RWPE1 (cell line): ENCODE data around the gene PPIL4.

Source experiments
- CTCF ChIA-PET: fragments of 350-600 bp; sonication (Branson Sonifier 250); formaldehyde crosslinking; extraction: SDS; loops from one replicate; lab custom pipeline; 2021; lab: Yijun Ruan, JAX
- POLR2A ChIA-PET: fragments of 400-600 bp; formaldehyde crosslinking; extraction: SDS; loops from one replicate; lab custom pipeline; 2020; ENCODE audit warnings: antibody characterized with exemption; ENCODE audit not compliant: low non-redundant PET; lab: Yijun Ruan, JAX
- DNase-seq: peaks from one replicate; pipeline ENCODE4 v3.0.0; 2012; ENCODE audit warnings: low spot score
- H3K27ac ChIP-seq: fragments of 450-650 bp; 2 replicates; pipeline ENCODE4 v1.5.1; 2017
- TF ChIP-seq, protein P1 (sequence below): fragments of 450-650 bp; conservative IDR thresholded peaks from 2 replicates; pipeline ENCODE4 v1.5.1; 2017; ENCODE audit warnings: low read depth, mild to moderate bottlenecking

The PPIL4 gene

DNA sequence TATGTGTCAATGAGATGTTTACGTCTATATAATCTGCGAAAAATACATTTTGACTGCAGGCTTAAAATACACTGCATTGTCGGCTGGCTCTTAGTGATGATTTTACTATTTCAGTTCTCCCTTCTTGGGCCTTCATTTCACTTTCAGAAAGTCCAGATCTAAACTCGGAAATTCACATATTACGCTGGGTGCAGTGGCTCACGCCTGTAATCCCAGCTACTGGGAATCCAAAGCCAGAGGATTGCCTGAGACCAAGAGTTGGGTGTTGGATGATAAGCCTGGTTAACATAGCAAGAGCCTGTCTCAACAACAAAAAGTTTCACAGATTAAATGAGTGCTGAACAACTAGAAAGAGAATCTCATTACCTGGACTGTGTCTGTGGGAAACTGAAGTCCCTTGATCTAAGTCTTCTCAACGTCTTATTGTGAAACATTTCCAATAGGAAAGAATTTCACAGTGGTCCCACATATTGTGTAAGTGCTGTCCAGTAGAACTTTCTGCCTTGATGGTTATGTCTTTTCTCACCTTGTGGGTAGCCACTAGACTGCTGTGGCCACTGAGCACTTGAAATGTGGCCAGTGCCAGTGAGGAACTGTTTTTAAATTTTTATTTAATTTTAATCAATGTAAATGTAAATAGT is 22.2 kb upstream of the PPIL4 start:
- no peak overlapping the region for H3K27ac ChIP-seq
- DNase-seq = no peak
- ChIA-PET POLR2A (no interaction called here), CTCF (no interaction called here)
- TF ChIP-seq, protein P1, sequence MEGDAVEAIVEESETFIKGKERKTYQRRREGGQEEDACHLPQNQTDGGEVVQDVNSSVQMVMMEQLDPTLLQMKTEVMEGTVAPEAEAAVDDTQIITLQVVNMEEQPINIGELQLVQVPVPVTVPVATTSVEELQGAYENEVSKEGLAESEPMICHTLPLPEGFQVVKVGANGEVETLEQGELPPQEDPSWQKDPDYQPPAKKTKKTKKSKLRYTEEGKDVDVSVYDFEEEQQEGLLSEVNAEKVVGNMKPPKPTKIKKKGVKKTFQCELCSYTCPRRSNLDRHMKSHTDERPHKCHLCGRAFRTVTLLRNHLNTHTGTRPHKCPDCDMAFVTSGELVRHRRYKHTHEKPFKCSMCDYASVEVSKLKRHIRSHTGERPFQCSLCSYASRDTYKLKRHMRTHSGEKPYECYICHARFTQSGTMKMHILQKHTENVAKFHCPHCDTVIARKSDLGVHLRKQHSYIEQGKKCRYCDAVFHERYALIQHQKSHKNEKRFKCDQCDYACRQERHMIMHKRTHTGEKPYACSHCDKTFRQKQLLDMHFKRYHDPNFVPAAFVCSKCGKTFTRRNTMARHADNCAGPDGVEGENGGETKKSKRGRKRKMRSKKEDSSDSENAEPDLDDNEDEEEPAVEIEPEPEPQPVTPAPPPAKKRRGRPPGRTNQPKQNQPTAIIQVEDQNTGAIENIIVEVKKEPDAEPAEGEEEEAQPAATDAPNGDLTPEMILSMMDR = no peak

DNA sequence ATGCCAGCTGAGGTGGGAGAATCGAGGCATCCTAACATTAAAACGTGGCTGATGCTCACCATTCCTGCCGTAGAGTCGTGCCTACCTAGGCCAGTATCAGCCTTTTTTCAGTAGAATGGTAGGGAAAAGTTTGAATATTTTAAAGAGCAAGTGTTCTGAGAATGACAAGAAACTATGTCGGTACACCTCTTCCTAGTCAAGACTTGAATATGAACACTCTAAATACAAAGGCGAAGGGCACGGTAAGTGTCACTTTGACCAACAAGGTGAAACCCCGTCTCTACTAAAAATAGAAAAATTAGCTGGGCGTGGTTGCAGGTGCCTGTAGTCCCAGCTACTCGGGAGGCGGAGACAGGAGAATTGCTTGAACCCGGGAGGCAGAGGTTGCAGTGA is 21.3 kb upstream of the PPIL4 start:
- peak overlapping the region; percentile 86 for H3K27ac ChIP-seq
- TF ChIP-seq, protein P1 = no peak
- ChIA-PET POLR2A (interaction anchor here (0.7 kb wide), 1 partner anchor 113 kb away, joined by 3 read pairs; no protein-coding TSS in a partner anchor), CTCF (no interaction called here)
- DNase-seq = no peak

DNA sequence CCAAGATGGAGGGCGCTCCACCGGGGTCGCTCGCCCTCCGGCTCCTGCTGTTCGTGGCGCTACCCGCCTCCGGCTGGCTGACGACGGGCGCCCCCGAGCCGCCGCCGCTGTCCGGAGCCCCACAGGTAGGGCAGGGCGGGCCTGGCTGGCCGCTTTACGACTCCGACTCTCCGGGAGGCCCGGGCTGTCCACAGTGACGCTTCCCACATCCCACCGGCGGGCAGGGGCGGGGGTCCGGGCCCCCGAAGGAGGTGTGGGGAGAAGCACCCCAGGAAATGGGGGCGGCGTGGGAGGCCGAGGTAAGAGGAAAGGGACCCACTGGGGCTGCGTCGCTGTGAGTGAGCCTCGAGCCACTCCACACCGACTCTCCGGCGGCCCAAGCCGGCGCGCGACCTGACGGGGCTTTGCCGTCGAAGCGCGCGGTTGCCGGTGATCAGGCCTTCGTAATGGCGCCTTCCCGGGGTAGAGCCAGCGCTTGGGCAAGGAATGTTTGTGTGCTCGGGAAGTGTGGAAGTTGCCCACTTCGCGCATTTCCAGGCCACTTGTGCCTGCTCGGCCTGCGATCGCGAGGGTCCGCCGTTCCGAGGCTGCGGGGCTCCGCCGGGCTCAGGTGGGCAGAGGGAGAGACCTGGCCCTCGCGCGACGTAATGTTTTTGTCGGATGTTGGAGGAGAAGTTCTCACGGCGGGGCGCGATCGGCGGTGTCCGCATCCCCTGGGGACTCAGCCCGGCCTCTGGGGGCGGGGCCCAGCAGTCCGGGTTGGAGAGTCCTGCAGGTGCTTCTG is 20.8 kb upstream of the PPIL4 start:
- peak overlapping the region; percentile 86 for H3K27ac ChIP-seq
- CTCF ChIA-PET = no interaction called here
- POLR2A ChIA-PET = interaction anchor here (0.7 kb wide), 1 partner anchor 114 kb away, joined by 3 read pairs; no protein-coding TSS in a partner anchor
- TF ChIP-seq, protein P1 = no peak
- DNase-seq = peak; percentile 52

DNA sequence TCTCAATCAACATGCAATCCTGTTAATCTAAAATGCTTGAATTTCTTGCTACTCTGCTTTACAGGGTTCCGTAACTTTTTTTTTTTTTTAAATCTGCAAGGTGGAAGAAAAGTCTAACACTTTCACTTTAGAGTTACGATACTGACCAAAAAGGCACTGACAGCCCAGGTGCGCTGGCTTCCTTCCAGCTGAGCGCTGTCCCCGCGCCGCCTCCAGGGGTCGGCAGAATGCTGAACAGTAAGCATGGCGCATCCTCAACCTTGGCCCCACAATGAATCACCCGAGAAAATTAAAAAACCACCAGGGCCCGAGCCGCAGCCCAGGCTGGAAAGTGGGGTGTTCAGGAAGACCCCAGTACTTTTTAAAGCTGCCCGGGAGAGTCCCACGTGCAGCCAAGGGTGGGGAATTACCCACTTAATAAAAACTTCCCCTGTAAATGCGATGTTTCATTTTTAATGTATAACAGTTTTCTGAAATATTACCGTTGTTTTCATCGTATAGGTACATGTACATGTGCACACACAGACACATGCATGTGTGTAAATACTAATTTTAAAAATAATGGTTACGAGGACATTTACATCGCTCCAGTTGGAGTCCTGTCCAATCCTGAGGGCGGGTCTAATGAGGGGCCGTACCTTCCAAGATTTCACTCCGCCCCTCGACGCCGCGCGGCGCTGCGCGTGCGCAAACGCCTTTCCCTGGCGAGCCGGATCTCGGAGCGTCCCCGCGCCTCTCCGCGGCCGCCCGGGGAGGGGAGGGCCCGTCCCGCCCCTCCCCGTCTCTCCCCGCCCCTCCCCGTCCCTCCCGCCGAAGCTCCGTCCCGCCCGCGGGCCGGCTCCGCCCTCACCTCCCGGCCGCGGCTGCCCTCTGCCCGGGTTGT is 19.9 kb upstream of the PPIL4 start, which contains the start of gene GINM1:
TSS of gene GINM1 (plus strand) at position 849 of the 883 bp plus-strand sequence. CDS start 40 bp downstream, outside the sequence.
- DNase-seq = peak; percentile 98
- TF ChIP-seq, protein P1 = peak; percentile 86
- ChIA-PET POLR2A (interaction anchor here (0.5 to 0.6 kb wide), 2 partner anchors 94 to 301 kb away, joined by 3 to 10 read pairs; no protein-coding TSS in a partner anchor), CTCF (interaction anchor here (0.6 to 1.2 kb wide), 2 partner anchors 20 to 64 kb away, joined by 3 read pairs; partner anchors contain the start of gene PPIL4)
- H3K27ac ChIP-seq = peak within 1 kb of the TSS; percentile 86

DNA sequence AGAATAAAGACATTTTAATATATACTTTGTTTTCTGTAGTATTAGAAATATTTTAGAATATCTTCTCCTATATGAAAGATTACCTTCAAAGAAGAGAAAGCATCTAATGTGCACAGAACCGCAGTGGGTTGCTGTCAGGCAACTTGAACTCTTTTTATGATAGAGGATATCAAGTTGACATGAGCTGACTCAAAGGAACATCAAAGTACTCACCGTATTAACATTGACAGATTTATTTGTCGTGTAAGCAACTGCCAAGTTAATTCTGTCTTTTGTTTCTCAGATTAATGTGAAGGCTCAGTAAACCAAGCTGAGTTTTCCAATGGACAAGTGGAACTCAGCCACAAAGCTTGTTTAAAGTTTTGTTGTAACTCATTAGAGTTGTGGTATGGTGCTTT is 18.1 kb upstream of the PPIL4 start:
- TF ChIP-seq, protein P1 = no peak
- CTCF ChIA-PET = interaction anchor here (0.7 kb wide), 1 partner anchor 366 kb away, joined by 3 read pairs; no protein-coding TSS in a partner anchor
- DNase-seq = no peak
- POLR2A ChIA-PET = no interaction called here
- H3K27ac ChIP-seq = no peak overlapping the region
